Osteoblast (primary cell): Measurements from ENCODE around the gene KLHL25. TPM values are rescaled to one million over a fixed set of nuclear protein-coding genes. Genes with fewer than 3 reads are reported as not detected.

Experiments used
- DNase-seq: peaks from one replicate; pipeline ENCODE4 v3.0.0; 2011; ENCODE audit warnings: low spot score, mixed read lengths; ENCODE audit not compliant: insufficient read length; ENCODE audit errors: missing footprints
- H2AFZ ChIP-seq: 2 replicates; pipeline ENCODE4 v1.6.0; 2011; ENCODE audit warnings: mild to moderate bottlenecking, low read length
- H3K27ac ChIP-seq: 2 replicates; pipeline ENCODE4 v1.5.1; 2011; ENCODE audit warnings: mild to moderate bottlenecking, low read depth, low read length, moderate library complexity
- H3K27me3 ChIP-seq: 2 replicates; pipeline ENCODE4 v1.6.0; 2012; ENCODE audit warnings: mild to moderate bottlenecking, control low read depth, inconsistent platforms, low read length, moderate library complexity; ENCODE audit not compliant: insufficient read depth
- H3K36me3 ChIP-seq: 2 replicates; pipeline ENCODE4 v1.5.1; 2011; ENCODE audit warnings: mild to moderate bottlenecking, low read length, control low read depth, moderate library complexity; ENCODE audit not compliant: insufficient read depth
- H3K4me1 ChIP-seq: 2 replicates; pipeline ENCODE4 v1.5.1; 2011; ENCODE audit warnings: mild to moderate bottlenecking, low read length, control low read depth, moderate library complexity; ENCODE audit not compliant: insufficient read depth
- H3K4me2 ChIP-seq: 2 replicates; pipeline ENCODE4 v1.6.0; 2011; ENCODE audit warnings: mild to moderate bottlenecking, low read length; ENCODE audit not compliant: insufficient read depth
- H3K4me3 ChIP-seq: fragments of 200-600 bp; sonication (generic); 3 replicates; pipeline ENCODE4 v1.5.1; 2012; ENCODE audit warnings: mild to moderate bottlenecking, low read length, inconsistent platforms; ENCODE audit not compliant: insufficient read depth
- H3K79me2 ChIP-seq: 2 replicates; pipeline ENCODE4 v1.6.0; 2012; ENCODE audit warnings: mild to moderate bottlenecking, low read length, control low read depth, inconsistent platforms; ENCODE audit not compliant: insufficient read depth
- H3K9me3 ChIP-seq: 2 replicates; pipeline ENCODE4 v1.5.1; 2011; ENCODE audit warnings: low read depth, low read length, control low read depth
- H4K20me1 ChIP-seq: 2 replicates; pipeline ENCODE4 v1.6.0; 2012; ENCODE audit warnings: mild to moderate bottlenecking, low read length, control low read depth; ENCODE audit not compliant: insufficient read depth
- CTCF ChIP-seq: IDR thresholded peaks from 2 replicates; pipeline ENCODE4 v1.5.1; 2011; ENCODE audit warnings: mild to moderate bottlenecking, low read depth, low read length, moderate library complexity; ENCODE audit errors: extremely low read depth
- total RNA-seq: library from RNA; depleted of rRNA; stranded (reverse); fragments of >200 nt; gene quantifications from 2 replicates; pipeline ENCODE4 v1.2.3, GENCODE V29; 2012

The KLHL25 gene
- total RNA-seq = 3.8 and 4.3 TPM in 2 replicates

- Histone ChIP-seq H3K27me3 (peaks cover 4% of the 10 kb centered on the region), H3K9me3 (no peaks in the 10 kb centered on the region), H4K20me1 (peaks cover 30% of the 10 kb centered on the region), H3K27ac (peak within 1 kb of the TSS; percentile 55), H3K79me2 (peaks cover 35% of the 10 kb centered on the region), H3K36me3 (no peaks in the 10 kb centered on the region), H3K4me3 (peak within 1 kb of the TSS; percentile 89), H3K4me2 (peak within 1 kb of the TSS; percentile 99), H2AFZ (peak within 1 kb of the TSS; percentile 98), H3K4me1 (peaks cover 19% of the 10 kb centered on the region)
- no peak for TF ChIP-seq CTCF
- peak; percentile 100 for DNase-seq
These were observed at the start of gene KLHL25 for GRCh38 chr15:85794598-85795336. Gene KLHL25, minus strand, starts transcription at chr15:85794925. Its CDS starts 25,115 bp downstream, at chr15:85769810.

GRCh38 chr15:85840802-85841152 lies 46.1 kb upstream of the KLHL25 start:
- peak overlapping the region; percentile 93 for H2AFZ ChIP-seq
- no peaks in the 10 kb centered on the region for H3K9me3 ChIP-seq
- H3K36me3 ChIP-seq = no peaks in the 10 kb centered on the region
- TF ChIP-seq CTCF = no peak
- H3K27ac ChIP-seq = no peak overlapping the region
- peaks cover 10% of the 10 kb centered on the region for H3K27me3 ChIP-seq
- no peaks in the 10 kb centered on the region for H4K20me1 ChIP-seq
- peak overlapping the region; percentile 73 for H3K4me3 ChIP-seq
- H3K4me1 ChIP-seq = peaks cover 3% of the 10 kb centered on the region
- H3K79me2 ChIP-seq = no peaks in the 10 kb centered on the region
- peak overlapping the region; percentile 97 for H3K4me2 ChIP-seq
- DNase-seq = no peak

GRCh38 chr15:85840079-85840801 lies 45.5 kb upstream of the KLHL25 start:
- peak; percentile 96 for DNase-seq
- H3K27me3 ChIP-seq = peaks cover 7% of the 10 kb centered on the region
- H3K36me3 ChIP-seq = no peaks in the 10 kb centered on the region

More at GRCh38 chr15:85840079-85840801, 45.5 kb upstream of the KLHL25 start:
- Histone ChIP-seq H4K20me1 (no peaks in the 10 kb centered on the region), H3K27ac (no peak overlapping the region), H3K9me3 (no peaks in the 10 kb centered on the region), H3K4me3 (peak overlapping the region; percentile 73), H3K4me1 (peaks cover 3% of the 10 kb centered on the region), H3K79me2 (no peaks in the 10 kb centered on the region), H3K4me2 (peak overlapping the region; percentile 97), H2AFZ (peak overlapping the region; percentile 93)
- TF ChIP-seq CTCF = peak; percentile 74
